Colonic mucosa (tissue), 4 donors: ENCODE measurements around the gene MT1A. TPM values are rescaled to one million over a fixed set of nuclear protein-coding genes. Genes with fewer than 3 reads are reported as not detected.
A peak's percentile ranks its signal among the peaks of the same experiment; 100 is the strongest.

Source experiments
- DNase-seq: peaks from one replicate; pipeline ENCODE4 v3.0.0-alpha.2; 2020
- H3K27ac ChIP-seq: fragments of 200-600 bp; one replicate; pipeline ENCODE4 v1.8.0; 2021
- H3K27me3 ChIP-seq: fragments of 200-600 bp; one replicate; pipeline ENCODE4 v1.8.0; 2021
- H3K36me3 ChIP-seq: fragments of 200-600 bp; one replicate; pipeline ENCODE4 v1.8.0; 2021
- H3K4me1 ChIP-seq: fragments of 200-600 bp; one replicate; pipeline ENCODE4 v1.8.0; 2021; ENCODE audit warnings: mild to moderate bottlenecking
- H3K4me3 ChIP-seq: fragments of 200-600 bp; one replicate; pipeline ENCODE4 v1.8.0; 2021
- H3K9ac ChIP-seq, 2 donors: one replicate each; pipeline ENCODE4 v1.7.0; 2013; ENCODE audit warnings: control low read depth in 2 of 2, low read depth in 2 of 2, low read length in 2 of 2
- H3K9me3 ChIP-seq: fragments of 200-600 bp; one replicate; pipeline ENCODE4 v1.8.0; 2021
- CTCF ChIP-seq: fragments of 200-600 bp; IDR thresholded peaks from one replicate; pipeline ENCODE4 v1.8.0; 2022; ENCODE audit warnings: antibody characterized with exemption, mild to moderate bottlenecking
- intact Hi-C: fragments of 100-400 bp; cut with DNase I; formaldehyde crosslinking; loops from one replicate; pipeline ENCODE4 v1.14.1; 2022
- total RNA-seq, 2 donors: library from RNA; stranded (reverse); fragmentation: NEBNext Ultra II Directional in 1 of 2; extraction: Animal tissue kit (Norgen Biotek cat#: 25700) in 1 of 2; gene quantifications; one replicate each; pipeline ENCODE4 v1.2.1, GENCODE V29; 2021
- donor health status: healthy.
- donor health status: DM: no; HTN: no; CAD: no.
- donor health status: DM: no; HTN: no; CAD: no.

The MT1A gene
- total RNA-seq, 2 donors from 2014 or later: 5.5 to 10.2 TPM

- peaks cover 12% of the 10 kb centered on the region for H3K27me3 ChIP-seq
- intact Hi-C loops: no loop called here
- no peaks in the 10 kb centered on the region for H3K4me1 ChIP-seq
- no peak for DNase-seq
- H3K9ac ChIP-seq: peak overlapping the region in 1 of 2 donors; percentile 63
- no peak overlapping the region for H3K4me3 ChIP-seq
- TF ChIP-seq CTCF: no peak
- no peaks in the 10 kb centered on the region for H3K9me3 ChIP-seq
- H3K36me3 ChIP-seq: no peaks in the 10 kb centered on the region
- H3K27ac ChIP-seq: no peak overlapping the region
These were observed 579 bp downstream of the MT1A start for GRCh38 chr16:56639045-56639444.

DNA sequence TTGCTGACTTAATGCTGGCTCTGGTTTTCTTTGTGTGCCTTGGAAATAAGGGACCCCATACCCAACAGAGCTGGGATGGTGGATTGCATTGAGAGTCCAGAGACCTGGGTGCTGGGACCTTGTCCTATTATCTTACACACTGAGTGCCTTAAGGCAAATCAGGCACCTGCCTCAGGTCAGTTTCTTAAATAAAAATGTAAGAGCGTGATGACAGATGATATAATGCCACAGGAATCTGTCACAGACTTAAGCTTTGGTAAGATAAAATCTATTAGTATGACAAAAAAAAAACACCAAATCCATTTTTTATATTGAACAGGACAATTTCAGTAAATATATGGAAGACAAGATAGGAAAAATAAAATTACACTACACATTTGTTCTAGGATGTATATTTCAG, 1.6 kb downstream of the MT1A start:
- Histone ChIP-seq H3K27me3 (peaks cover 7% of the 10 kb centered on the region), H3K27ac (no peak overlapping the region), H3K9ac (no peak overlapping the region), H3K4me1 (no peaks in the 10 kb centered on the region), H3K36me3 (no peaks in the 10 kb centered on the region), H3K9me3 (no peaks in the 10 kb centered on the region), H3K4me3 (no peak overlapping the region)
- no peak for TF ChIP-seq CTCF
- intact Hi-C loops: no loop called here
- DNase-seq: no peak

GRCh38 chr16:56641166-56641565, 2.7 kb downstream of the MT1A start:
- Histone ChIP-seq H3K36me3 (no peaks in the 10 kb centered on the region), H3K9ac (no peak overlapping the region), H3K4me3 (no peak overlapping the region), H3K4me1 (no peaks in the 10 kb centered on the region), H3K9me3 (no peaks in the 10 kb centered on the region), H3K27ac (no peak overlapping the region), H3K27me3 (peaks cover 5% of the 10 kb centered on the region)
- no peak for DNase-seq
- intact Hi-C loops: no loop called here
- TF ChIP-seq CTCF: no peak

GRCh38 chr16:56643080-56643778, 4.8 kb downstream of the MT1A start:
- intact Hi-C loops: no loop called here
- peak; percentile 90 for DNase-seq
- Histone ChIP-seq H3K27ac (no peak overlapping the region), H3K9me3 (no peaks in the 10 kb centered on the region), H3K4me3 (peak overlapping the region; percentile 19), H3K27me3 (no peaks in the 10 kb centered on the region), H3K9ac (peak overlapping the region; percentile 44 to 48), H3K36me3 (no peaks in the 10 kb centered on the region), H3K4me1 (no peaks in the 10 kb centered on the region)
- no peak for TF ChIP-seq CTCF

- Histone ChIP-seq H3K27me3 (no peaks in the 10 kb centered on the region), H3K4me1 (no peaks in the 10 kb centered on the region), H3K9ac (peak overlapping the region in 1 of 2 donors; percentile 44), H3K9me3 (no peaks in the 10 kb centered on the region), H3K4me3 (peak overlapping the region; percentile 19), H3K36me3 (no peaks in the 10 kb centered on the region), H3K27ac (no peak overlapping the region)
- intact Hi-C loops: no loop called here
- no peak for DNase-seq
- TF ChIP-seq CTCF: no peak
These were observed 5.4 kb downstream of the MT1A start for GRCh38 chr16:56643833-56644232.
